ENCODE results near the gene SYN1. TPM values are rescaled to one million over a fixed set of nuclear protein-coding genes. Genes with fewer than 3 reads are reported as not detected.

Gene SYN1
- total RNA-seq, 6 experiments from 2014 or later = 0.22 to 3.1 (median 0.37) TPM; not detected in 1

GRCh38 chrX:47564438-47565085 lies 55.1 kb downstream of the SYN1 start:
- no peaks in the 10 kb centered on the region for H3K27me3 ChIP-seq
- no peak overlapping the region for H3K4me3 ChIP-seq
- ATAC-seq = no peak
- intact Hi-C loops (cut with DNase I) = no loop called here
- peaks cover 0 to 46% (median 7%) of the 10 kb centered on the region in 4 donors for H3K36me3 ChIP-seq
- 63% methylated on average over 7 of the region's 12 CpGs for WGBS (ENCODE audit: insufficient coverage, low coverage, low lambda C conversion rate, missing lambda C conversion rate)
- DNase-seq = no peak
- TF ChIP-seq CTCF (IDR thresholded peaks at IDR 0.05) = no peak
- TF ChIP-seq POLR2A (IDR thresholded peaks at IDR 0.05) = no peak
- no peak overlapping the region for H3K27ac ChIP-seq
- peaks cover 0 to 4% (median 0%) of the 10 kb centered on the region in 4 donors for H3K4me1 ChIP-seq
- H3K9me3 ChIP-seq = no peaks in the 10 kb centered on the region

DNA sequence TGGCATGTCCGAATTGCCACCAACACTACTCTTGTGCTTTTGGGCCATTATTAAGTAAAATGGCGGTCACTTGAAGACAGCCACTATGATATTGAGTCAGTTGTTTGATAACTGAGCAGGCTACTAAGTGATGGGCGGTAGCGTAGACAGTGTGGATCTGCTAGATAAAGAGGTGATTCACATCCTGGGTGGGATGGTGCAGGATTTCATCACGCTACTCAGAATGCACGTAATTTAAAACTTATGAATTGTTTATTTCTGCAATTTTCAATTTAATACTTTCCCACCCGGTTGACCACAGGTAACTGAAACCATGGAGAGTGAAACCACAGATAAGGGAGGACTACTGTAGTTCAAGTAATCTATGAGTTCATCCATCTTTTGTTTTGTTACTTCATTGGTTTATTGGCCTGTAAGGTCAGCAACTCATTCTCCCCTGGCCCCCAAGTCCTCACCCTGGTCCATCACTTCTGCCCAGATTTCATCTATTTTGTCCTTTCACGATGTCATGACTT lies 55.8 kb downstream of the SYN1 start:
- WGBS (ENCODE audit: insufficient coverage, low coverage, low lambda C conversion rate, missing lambda C conversion rate) = 60% methylated on average over 8 of the region's 8 CpGs
- TF ChIP-seq CTCF (IDR thresholded peaks at IDR 0.05) (no peak), POLR2A (IDR thresholded peaks at IDR 0.05) (no peak)
- Histone ChIP-seq H3K9me3 (no peaks in the 10 kb centered on the region), H3K27me3 (no peaks in the 10 kb centered on the region), H3K36me3 (peaks cover 0 to 41% (median 7%) of the 10 kb centered on the region in 4 donors), H3K4me1 (peaks cover 0 to 8% (median 0%) of the 10 kb centered on the region in 4 donors), H3K27ac (no peak overlapping the region), H3K4me3 (no peak overlapping the region)
- no peak for DNase-seq
- intact Hi-C loops (cut with DNase I) = no loop called here
- ATAC-seq = no peak

GRCh38 chrX:47562615-47563243 lies 56.9 kb downstream of the SYN1 start:
- H3K27ac ChIP-seq = no peak overlapping the region
- no peak for ATAC-seq
- peak in 3 of 4 donors; percentile 17 to 22 (median 21) for TF ChIP-seq CTCF (IDR thresholded peaks at IDR 0.05)
- no peak for TF ChIP-seq POLR2A (IDR thresholded peaks at IDR 0.05)
- WGBS (ENCODE audit: insufficient coverage, low coverage, low lambda C conversion rate, missing lambda C conversion rate) = 48% methylated on average over 5 of the region's 13 CpGs
- peaks cover 0 to 8% (median 0%) of the 10 kb centered on the region in 4 donors for H3K4me1 ChIP-seq
- no peaks in the 10 kb centered on the region for H3K27me3 ChIP-seq
- H3K36me3 ChIP-seq = peaks cover 0 to 33% (median 7%) of the 10 kb centered on the region in 4 donors
- no peaks in the 10 kb centered on the region for H3K9me3 ChIP-seq
- intact Hi-C loops (cut with DNase I) = no loop called here
- H3K4me3 ChIP-seq = no peak overlapping the region
- DNase-seq = no peak

- peak overlapping the region; percentile 93 to 97 (median 94) for H3K27ac ChIP-seq
- TF ChIP-seq CTCF (IDR thresholded peaks at IDR 0.05) (no peak), POLR2A (IDR thresholded peaks at IDR 0.05) (no peak)
- H3K4me3 ChIP-seq = peak overlapping the region; percentile 52 to 71 (median 53)
- peaks cover 0 to 23% (median 7%) of the 10 kb centered on the region in 4 donors for H3K36me3 ChIP-seq
- no peaks in the 10 kb centered on the region for H3K27me3 ChIP-seq
- WGBS (ENCODE audit: insufficient coverage, low coverage, low lambda C conversion rate, missing lambda C conversion rate) = 14% methylated on average over 5 of the region's 9 CpGs
- intact Hi-C loops (cut with DNase I) = no loop called here
- no peak for ATAC-seq
- DNase-seq = no peak
- peaks cover 0 to 14% (median 0%) of the 10 kb centered on the region in 4 donors for H3K4me1 ChIP-seq
- no peaks in the 10 kb centered on the region for H3K9me3 ChIP-seq
Observed at GRCh38 chrX:47561659-47562151, 58.0 kb downstream of the SYN1 start.
